HG02840 (cell line): Measurements from ENCODE around the gene DUOX1.
"Not testable (repeated sequence)": the region's sequence is repeated elsewhere in the genome, so short reads cannot be mapped to it uniquely, and the experiment has no call there.

Experiments used
- ATAC-seq: cut with Tn5 transposase; IDR thresholded peaks from one replicate; pipeline ENCODE4 v1.9.1; 2021; ENCODE audit warnings: mild to moderate bottlenecking, moderate library complexity, moderate number of reproducible peaks; ENCODE audit not compliant: unreplicated experiment, low FRiP score

Gene DUOX1

DNA sequence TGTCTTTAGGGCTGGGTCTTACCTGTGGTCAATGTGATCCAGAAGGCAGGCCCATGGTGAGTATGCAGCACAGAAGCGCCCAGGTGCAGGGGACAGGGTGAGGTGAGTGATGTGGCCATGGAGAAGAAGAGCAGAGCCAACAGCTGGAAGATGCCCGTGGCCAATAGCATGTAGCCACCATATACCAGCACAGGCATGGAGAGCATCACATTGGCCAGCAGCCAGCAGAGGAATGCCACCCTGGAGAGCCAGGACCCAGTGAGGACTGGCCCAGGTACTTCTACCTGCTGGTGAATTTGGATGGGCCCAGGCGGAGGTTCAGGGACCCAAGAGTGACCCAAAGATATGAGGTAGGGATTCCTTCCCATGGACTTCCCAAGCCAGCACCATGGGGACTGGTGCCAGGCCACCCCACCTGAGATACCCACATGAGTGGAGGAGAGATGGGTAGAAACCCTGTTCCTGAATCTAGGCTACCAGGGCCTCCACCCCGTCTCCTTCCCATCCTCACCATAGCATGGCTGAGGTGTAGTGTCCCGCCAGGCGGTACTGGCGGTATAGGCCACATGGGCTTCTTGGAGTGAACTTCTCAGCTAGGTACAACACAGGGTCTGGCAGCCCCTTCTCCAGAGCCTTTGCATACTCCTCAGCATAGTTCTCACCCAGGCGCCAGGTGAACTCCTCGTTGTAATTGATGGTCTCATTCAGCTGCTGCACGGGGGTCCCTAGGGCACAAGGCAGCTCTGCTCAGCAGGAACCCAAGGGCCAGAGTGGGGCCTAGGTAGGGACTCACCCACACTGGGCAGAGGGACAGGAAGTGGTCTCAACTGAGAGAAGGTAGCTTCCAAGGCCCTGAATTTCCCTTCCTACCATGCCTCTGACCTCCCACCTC lies 9.5 kb upstream of the DUOX1 start:
- no peak for ATAC-seq

DNA sequence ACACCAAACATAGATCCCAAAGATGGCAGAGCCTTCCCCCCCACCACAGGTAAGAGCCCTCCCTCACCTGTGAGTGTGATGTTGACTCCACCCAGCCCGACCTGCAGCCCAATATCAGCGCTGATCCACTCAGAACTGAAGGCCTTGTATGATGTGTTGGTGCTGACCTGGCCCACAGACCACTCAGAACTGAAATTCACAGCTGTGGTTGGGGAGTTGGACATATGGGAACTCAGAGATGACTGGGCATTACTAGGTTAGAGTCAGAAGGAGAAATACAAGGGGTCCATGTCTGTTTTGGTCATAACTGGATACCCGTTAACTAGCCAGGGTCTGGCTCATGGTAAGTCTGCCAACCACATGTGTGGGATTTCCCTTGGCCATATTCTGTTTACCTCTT lies 8.8 kb upstream of the DUOX1 start:
- no peak for ATAC-seq

DNA sequence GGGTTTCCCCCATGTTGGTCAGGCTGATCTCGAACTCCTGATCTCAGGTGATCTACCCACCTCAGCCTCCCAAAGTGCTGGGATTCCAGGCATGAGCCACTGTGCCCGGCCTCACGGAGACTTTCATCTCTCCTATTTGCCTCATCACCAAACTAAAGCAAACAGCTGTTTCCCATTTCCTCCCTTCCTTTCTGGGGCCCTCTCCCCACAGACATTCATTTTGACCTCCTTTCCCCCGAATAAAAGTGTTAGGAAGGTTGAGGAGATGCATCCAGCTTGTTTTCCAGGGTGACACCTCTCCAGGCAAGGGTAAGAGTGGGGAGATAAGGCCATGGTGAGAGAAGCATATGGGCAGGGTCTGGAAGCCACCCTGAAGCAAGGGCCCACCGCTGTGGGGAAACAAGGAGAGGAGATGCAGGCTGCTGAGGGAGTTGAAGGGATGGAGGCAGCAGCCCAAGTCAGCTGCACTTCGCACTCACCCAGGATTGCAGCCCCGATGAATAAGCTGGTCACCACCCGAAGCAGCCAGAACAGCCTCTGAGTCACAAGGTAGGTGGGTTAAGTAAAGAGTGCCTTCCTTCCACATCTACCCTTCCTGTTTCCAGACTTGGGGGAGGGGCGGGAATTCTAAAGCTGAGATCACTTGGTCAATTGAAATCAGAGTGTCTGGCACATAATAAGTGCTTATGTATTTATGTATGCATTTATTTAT lies 7.9 kb upstream of the DUOX1 start:
- ATAC-seq: no peak

DNA sequence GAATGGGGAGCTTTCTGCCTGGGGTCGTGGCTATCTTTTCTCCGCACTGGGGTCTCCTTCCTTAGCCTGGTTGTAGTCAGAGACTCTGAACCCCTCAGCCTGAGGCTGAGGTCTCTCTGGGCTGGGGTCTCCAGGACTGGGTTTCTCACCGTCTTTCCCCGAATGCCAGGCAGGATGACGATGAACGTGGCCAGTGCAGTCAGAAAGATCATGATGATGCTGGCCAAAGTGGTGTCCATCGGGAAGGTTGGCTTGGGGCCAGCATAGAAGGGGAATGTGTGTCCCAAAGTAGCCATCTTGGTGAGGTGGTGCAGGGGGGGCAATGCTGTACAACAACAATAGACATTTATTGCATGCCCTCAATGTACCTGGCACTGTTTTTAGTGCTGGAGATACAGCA lies 7.1 kb upstream of the DUOX1 start:
- no peak for ATAC-seq

DNA sequence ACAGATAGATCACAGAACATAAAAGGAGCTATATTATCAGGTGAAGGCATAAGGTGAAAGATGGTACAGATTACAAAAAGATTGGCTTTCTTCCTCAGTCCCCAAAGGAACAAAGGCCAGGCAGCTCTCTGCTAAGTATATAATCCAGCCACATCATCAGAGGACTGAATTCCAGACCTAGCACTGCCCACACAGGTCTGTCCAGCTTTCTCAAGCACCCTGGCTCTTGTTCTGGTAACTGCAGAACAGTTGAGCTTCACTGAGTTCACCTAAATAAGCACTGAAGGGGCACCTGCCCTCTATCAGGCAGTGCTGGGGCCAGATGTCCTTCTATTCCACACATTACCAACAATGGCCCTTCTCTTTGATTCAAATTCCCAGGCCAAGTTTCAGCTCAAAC lies 6.4 kb upstream of the DUOX1 start:
- ATAC-seq: no peak

DNA sequence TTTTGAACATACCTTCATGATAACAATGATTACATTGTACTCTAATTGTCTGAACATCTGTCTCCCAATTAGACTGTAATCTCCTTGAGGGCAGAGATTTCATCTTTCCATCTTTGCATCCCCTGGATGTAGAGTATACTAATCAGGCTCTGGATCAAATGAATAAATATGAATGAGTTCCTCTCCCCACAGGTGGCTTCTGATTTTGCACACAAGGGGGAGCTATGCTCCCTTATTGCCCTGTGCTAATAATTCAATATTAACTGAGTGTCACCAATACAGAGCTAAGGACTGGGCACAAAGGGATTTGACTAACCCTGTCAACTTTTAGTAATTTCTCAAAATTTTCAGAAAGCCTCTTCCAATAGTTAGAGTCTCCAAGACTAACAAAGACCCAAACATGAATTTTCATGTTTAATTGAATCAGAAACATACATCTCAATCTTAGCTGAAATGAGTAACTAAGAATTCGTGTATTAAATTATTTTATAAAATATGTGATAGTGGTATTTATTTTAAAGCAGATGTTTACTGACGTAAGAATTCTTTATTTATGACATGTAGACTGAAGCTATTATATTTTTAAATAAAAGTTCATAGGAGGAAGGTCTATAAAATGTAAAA lies 3.1 kb upstream of the DUOX1 start:
- no peak for ATAC-seq

DNA sequence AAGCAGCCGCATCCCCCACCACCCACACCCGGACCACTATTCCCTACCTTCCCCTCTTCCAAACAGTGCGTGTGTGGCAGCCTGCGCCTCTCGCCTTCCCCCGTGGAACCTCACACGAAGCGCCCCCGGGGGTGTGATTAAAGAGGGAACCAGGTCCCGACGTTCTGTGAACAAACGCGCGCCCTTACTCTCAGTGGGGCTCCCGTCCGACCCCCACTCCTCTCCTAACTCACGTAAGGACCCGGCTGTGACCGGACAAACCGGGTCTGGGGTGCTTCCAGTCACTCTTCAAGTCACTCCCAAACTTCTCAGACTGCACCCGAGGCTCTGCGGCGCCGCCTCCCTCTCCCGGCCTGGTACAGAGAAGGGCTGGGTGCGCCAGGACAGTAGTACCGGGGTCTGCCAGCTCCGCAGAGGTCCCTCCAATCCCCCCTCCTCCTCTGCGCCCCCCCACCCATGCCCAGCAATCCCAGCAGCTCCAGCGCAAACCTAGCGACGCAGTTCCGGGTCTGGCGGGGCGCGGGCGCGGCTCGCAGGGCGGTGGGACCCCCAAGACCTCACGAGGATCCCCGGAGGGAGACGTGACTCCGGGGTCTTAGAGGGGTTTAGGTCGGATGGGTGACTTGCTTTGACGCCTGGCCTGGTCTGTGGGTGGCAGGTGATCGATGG lies 689 bp upstream of the DUOX1 start:
- ATAC-seq: no peak

DNA sequence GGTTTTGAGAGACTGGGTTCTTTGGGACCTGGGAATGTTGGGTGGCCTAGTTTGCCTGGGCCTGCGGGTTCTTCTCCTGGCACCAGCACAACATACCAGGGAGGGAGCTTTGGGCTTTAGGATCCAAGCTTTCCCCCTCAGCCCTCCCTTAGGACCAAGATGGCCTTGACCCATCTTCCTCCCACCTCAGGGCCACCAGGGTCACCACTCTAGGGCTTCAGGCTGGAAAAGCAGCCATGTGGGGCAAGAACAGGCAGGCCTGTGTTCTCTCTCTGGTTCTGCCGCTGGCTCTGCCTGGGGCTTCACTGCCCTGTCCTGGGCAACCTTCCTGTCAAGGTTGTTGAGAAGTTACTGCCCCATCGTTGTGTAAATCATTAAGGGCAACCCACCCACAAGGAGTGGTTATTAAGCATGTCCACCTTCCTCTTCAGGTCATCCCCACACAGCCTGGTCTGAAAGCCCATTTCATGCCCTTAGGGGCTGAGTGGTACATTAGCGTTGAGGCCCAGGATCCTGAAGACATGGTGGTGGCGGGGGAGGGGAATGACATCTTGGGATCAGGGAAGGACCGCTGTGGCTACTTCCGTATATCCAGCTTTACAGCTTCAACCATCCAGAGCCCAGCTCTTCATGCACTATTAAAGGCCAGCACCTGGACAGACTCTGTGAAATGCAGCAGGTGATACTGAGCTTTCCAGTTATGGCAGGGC lies 652 bp downstream of the DUOX1 start:
- no peak for ATAC-seq

DNA sequence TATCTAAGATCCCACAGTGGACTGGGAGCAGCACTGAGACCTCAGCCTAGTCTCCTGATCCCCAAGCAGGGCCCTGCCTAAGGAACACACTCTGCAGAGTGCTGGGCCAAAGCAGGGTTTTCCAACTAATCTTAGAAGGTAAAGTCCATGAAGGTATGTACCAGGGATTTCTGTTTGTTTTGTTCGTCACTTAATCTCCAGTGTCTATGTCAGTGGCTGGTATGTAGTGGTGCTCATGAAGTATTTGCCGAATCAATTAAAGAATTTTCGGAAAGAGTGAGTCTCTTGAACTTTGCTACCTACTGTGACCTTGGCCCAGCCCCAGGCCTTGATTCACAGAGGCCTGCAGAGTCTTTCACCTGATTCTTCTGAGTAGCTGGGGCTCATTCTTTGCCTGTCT lies 1.7 kb downstream of the DUOX1 start:
- ATAC-seq: no peak

DNA sequence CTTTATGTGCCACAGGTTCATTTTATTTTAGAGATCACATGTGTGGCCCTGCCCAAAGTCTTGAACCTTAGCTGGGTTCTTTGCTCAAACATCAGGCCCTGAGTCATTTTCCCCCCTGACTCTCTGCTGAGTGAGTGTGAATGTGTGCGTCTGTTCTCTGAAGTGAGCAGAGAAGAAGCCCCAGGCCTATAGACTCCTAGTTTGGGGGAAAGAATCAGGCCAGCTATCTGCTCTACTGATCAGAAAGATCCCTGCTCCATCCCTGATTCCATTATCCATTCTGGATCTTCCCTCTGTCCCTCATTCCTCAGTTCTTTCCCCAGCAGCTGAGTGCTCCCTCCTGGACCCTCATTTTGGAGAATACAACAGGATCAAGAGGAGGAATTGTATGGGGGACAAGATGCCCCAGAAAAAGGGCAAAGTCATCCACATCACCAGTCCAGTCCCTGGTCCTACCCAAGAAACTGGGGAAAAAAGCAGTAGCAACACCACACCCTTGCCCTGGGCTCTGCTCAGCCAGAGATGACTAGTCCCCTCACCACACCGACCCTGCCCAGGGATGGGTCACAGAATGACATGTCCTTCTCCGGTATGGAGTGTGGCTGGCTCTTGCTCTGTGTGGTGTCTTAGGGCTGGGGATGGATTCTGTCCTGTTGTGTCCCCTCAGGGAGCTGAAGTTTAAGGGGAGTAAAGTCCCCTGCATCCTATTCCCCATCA lies 3.2 kb downstream of the DUOX1 start:
- ATAC-seq: no peak

DNA sequence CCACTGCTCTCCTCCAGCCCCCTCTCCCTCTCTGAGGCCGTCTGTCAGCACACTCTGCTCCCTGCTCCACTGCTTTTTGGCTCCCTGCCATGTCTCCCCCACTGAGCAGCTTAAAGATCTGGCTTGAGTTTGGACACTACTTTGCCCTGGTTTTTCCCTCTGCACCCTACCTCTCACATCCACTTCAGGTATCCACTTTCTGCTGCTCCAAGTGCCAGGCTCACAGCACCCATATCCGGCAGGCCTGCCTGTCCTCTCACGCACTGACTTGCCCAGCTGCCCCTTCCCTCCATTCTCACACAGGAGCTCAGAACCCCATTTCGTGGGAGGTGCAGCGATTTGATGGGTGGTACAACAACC lies 3.7 kb downstream of the DUOX1 start:
- ATAC-seq: no peak

DNA sequence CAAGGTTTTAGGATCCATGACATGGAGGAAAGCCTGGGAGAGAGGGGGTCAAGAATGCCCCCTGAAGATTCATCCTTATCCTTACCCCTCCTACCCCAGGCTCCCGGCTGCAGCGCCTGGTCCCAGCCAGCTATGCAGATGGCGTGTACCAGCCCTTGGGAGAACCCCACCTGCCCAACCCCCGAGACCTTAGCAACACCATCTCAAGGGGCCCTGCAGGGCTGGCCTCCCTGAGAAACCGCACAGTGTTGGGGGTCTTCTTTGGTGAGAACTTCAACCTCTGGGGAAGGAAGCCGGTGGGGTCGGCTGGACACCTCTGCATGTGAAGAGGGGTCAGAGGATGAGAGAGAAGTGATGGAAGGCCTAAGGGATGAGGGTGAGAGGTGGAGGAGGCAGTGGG lies 4.3 kb downstream of the DUOX1 start:
- ATAC-seq: no peak

DNA sequence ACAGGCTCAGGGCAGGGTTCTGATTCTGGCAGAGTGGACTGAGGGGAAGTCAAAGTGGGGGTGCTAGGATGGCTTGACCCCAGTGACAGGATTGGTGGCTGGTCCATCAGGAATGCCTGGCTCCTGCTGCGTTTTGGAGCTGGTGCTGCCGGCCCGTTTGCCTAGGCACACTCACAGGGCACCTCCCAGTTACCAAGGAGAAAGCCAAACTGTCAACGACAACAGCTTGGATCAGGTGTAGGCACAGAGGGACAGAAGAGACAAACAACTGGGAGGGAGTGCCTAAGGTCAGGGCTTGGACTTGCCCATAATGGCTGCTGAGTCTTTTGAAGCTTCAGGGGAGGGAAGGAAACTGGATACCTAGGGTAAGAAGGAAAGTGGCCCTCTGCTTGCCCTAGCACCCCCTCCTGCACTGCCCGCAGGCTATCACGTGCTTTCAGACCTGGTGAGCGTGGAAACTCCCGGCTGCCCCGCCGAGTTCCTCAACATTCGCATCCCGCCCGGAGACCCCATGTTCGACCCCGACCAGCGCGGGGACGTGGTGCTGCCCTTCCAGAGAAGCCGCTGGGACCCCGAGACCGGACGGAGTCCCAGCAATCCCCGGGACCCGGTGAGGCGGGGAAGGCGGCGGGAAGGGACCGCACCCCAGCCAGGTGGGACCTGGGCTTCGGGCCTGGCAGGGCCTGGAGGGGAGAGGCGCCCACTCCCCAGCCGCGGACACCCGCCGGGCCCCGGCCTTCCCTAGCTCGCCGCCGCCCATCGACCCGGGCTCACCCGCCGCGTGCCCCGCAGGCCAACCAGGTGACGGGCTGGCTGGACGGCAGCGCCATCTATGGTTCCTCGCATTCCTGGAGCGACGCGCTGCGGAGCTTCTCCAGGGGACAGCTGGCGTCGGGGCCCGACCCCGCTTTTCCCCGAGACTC lies 5.1 kb downstream of the DUOX1 start:
- ATAC-seq: no peak

DNA sequence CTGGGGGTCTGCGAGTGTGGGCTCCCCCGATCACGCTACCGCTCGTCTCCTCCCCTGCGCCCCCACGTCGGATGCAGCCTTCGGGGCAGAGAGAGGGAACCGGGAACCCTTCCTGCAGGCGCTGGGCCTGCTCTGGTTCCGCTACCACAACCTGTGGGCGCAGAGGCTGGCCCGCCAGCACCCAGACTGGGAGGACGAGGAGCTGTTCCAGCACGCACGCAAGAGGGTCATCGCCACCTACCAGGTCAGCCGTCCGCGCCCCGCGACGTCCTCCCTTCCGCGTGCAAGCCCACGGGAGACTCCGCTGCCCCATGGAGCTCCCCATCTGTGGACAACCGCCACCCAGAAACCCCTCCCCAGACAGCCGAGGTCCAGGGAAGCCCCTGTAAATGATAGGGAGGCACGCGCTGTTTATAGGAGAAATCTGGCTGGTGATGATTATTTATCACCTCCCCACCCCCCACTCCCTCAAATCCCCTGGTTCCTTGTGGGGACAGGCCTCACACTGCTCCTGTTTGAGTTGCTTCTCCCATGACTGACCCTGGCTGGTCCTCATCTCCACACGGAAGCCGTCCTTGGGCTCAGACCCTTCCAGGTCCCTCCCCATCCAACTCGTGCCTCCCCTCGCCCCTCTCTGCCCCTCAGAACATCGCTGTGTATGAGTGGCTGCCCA lies 6.0 kb downstream of the DUOX1 start:
- not testable (repeated sequence) for ATAC-seq

DNA sequence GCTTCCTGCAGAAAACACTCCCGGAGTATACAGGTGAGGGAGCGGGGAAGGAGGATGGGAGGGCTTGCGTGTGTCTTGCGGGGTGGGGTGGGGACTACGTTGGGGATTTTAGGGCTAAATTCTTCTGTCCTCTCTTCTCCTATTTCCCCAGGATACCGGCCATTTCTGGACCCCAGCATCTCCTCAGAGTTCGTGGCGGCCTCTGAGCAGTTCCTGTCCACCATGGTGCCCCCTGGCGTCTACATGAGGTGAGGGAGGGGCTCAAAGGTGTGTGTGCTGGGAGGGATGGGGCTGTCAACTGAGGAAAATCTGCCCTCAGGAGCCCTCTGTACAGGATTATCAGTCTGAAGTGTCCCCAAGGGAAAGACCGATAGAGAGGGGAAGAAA lies 6.6 kb downstream of the DUOX1 start:
- no peak for ATAC-seq

DNA sequence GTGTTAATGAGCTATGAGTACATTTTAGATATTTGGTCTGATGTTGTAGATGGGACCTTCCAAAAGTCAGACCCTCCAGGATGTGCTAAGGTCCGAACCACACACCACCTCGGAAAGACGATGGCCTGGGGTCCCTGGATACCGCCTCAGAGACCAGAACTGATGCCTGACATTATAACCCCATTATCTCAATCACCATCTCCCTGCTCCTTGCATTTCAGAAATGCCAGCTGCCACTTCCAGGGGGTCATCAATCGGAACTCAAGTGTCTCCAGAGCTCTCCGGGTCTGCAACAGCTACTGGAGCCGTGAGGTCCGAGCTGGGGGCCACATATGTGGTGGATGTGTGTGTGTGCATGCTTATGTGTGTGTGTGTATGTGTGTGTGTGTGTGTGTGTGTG lies 7.9 kb downstream of the DUOX1 start:
- ATAC-seq: no peak

DNA sequence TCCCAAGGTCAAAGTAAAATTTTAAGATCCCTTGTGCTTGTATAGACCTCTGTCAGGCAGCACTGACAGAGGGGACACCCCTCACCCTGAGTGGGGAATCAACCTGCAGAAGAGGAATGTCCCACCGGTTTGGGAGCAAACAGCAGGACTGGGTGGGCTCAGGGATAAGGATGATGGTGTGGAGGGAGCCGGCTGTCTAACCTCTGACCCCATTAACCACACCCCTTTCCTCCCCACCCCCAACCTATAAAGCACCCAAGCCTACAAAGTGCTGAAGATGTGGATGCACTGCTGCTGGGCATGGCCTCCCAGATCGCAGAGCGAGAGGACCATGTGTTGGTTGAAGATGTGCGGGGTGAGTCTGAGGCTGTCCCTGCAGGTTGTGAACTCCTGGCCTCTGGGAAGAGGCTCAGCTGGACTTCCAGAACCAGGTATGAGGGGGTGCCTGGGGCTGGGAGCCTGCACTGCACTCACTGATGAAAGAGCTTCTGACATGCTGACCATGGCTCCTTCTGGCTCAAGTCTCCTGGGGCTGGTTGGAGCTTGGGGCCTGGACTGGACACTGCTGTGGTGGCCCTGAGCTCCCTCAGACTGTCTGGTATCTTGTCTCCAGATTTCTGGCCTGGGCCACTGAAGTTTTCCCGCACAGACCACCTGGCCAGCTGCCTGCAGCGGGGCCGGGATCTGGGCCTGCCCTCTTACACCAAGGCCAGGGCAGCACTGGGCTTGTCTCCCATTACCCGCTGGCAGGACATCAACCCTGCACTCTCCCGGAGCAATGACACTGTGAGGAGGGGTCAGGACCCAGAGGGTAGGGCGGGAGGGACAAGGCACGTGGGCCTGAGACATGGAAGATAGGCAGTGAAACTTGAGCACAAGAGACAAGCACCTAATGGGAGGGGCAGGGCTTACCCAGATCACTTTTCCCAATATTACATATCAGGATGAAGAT lies 9.3 kb downstream of the DUOX1 start:
- no peak for ATAC-seq
